Stomach (tissue), 4 donors: Measurements from ENCODE around the gene HYOU1.

Source experiments
- EP300 ChIP-seq: sonication (generic); formaldehyde crosslinking; IDR thresholded peaks from one replicate; pipeline ENCODE4 v1.6.1; 2017; ENCODE audit warnings: antibody characterized with exemption
- TF ChIP-seq, protein P1 (sequence below), 7 experiments: fragments of 450-650 bp in 4 of 7; fragments of 200-600 bp in 3 of 7; sonication (generic) in 3 of 7; IDR thresholded peaks; one replicate each; pipeline ENCODE4 v1.5.1; 2016 to 2019; ENCODE audit warnings: antibody characterized with exemption in 7 of 7, control low read depth in 2 of 7, mild to moderate bottlenecking in 1 of 7

DNA sequence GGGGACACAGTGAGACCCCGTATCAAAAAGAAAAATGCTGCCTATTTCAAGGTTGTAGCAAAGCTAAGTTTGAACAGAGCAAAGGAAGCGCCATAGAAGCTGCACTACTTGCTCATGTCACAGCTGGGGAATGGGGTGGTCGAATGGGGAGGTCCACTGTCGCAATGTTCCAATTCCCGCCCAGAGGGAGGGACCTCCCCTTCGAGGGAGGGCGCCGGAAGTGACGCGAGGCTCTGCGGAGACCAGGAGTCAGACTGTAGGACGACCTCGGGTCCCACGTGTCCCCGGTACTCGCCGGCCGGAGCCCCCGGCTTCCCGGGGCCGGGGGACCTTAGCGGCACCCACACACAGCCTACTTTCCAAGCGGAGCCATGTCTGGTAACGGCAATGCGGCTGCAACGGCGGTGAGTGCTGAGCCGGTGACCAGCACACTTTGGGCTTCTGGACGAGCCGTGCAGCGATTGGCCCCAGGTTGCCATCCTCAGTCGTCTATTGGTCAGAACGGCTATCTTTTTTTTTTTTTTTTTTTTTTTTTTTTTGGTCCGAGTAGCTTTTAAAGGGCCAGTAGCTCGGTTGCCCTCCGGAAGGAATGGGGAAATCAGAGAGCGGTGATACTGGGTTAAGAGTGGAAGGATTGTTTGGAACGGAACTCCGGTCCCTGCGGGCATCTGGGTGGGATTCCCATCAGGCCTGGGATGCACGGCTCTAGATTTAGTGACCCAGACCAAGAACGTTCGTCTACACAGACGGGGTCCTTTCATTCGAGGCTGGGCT lies 27.8 kb upstream of the HYOU1 start, which contains the start of gene HMBS:
- TF ChIP-seq, protein P1, sequence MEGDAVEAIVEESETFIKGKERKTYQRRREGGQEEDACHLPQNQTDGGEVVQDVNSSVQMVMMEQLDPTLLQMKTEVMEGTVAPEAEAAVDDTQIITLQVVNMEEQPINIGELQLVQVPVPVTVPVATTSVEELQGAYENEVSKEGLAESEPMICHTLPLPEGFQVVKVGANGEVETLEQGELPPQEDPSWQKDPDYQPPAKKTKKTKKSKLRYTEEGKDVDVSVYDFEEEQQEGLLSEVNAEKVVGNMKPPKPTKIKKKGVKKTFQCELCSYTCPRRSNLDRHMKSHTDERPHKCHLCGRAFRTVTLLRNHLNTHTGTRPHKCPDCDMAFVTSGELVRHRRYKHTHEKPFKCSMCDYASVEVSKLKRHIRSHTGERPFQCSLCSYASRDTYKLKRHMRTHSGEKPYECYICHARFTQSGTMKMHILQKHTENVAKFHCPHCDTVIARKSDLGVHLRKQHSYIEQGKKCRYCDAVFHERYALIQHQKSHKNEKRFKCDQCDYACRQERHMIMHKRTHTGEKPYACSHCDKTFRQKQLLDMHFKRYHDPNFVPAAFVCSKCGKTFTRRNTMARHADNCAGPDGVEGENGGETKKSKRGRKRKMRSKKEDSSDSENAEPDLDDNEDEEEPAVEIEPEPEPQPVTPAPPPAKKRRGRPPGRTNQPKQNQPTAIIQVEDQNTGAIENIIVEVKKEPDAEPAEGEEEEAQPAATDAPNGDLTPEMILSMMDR (IDR thresholded peaks at IDR 0.05), result no peak
- no peak for TF ChIP-seq EP300
